GM18909 (cell line): Measurements from ENCODE around the gene MAP3K1.
"Not testable (repeated sequence)": the region's sequence is repeated elsewhere in the genome, so short reads cannot be mapped to it uniquely, and the experiment has no call there.

Experiments used
- ATAC-seq: cut with Tn5 transposase; IDR thresholded peaks from one replicate; pipeline ENCODE4 v1.9.1; 2021; ENCODE audit warnings: mild to moderate bottlenecking; ENCODE audit not compliant: unreplicated experiment, poor library complexity

MAP3K1 gene

GRCh38 chr5:56814963-56815657, at the start of gene MAP3K1:
TSS of gene MAP3K1 (plus strand) at chr5:56815549. CDS start at chr5:56815574, 25 bp downstream.
- peak; percentile 55 for ATAC-seq

- ATAC-seq, result no peak
Measured at GRCh38 chr5:56766926-56767325, 48.4 kb upstream of the MAP3K1 start.

DNA sequence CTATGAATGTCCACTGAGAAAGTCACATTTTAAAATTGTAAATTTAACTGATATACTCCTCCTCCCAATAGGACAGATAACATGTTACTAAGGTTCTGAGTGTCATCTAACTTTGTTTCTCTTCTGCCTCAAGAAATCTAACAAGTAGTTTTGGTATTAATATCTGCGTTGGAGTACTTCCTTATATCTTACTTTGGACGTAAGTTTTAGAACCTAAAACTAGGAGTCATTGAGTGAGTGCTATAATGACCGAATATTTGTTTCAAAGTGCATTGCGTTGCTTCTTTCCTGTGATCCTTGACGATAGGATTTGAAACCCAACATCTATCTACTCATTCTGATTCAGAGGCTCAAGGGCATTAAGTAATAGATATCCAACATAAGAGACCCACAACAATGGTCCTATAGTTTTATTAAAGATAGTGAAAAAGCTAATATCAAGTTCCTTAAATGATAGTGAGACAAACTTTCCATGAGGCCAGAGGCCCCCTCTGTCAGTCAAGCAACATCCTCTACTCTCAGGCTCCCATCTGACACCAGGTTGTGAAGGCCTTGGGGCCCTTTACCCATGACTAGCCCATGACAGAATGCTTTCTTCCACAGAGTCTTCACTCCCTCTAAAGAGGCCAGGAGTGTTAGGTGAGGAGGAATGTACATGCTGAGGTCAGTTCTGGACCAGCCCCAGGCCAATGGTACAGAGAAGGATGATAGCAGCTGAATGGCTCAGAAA, 45.3 kb upstream of the MAP3K1 start:
- no peak for ATAC-seq

- ATAC-seq, result no peak
Measured at GRCh38 chr5:56772767-56773166, 42.6 kb upstream of the MAP3K1 start.

- no peak for ATAC-seq
Measured at GRCh38 chr5:56774957-56775356, 40.4 kb upstream of the MAP3K1 start.

GRCh38 chr5:56776212-56776846, 39.0 kb upstream of the MAP3K1 start:
- ATAC-seq, result not testable (repeated sequence)

DNA sequence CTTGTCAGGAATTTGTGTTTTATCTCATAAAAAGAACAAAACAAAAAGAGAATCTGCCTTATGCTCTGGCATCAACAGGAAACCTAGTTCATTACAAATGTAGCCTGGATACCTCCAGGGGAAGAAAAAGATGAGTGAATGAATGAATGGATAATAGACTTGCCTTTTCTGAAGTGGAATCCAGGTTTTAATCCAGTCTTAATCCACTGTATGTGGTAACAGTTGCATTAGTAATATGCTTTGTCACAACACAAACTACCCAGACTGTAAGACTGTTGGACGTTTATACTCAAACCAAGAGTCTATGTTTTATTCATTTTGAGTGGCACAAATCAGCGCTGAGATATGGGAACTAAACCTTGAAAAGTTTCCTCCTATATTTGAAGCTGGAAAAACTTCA, 32.1 kb upstream of the MAP3K1 start:
- no peak for ATAC-seq

- ATAC-seq, result no peak
Measured at GRCh38 chr5:56786346-56786745, 29.0 kb upstream of the MAP3K1 start.

DNA sequence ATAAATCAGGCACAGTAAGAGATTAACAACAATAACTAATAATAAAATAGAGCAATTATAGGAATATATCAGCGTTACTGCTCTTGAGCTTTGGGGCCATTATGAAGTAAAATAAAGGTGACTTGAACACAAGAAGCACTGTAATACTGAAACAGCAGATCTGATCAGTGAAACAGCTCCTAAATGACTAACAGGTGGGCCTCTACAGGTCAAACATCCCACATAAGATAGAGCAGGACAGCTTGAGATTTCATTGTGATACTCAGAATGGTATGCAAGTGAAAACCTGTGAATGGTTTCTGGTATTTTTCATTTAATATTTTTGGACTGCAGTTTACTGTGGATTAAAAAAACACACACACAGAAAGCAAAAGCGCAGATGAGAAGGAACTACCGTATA, 24.0 kb upstream of the MAP3K1 start:
- ATAC-seq, result no peak

DNA sequence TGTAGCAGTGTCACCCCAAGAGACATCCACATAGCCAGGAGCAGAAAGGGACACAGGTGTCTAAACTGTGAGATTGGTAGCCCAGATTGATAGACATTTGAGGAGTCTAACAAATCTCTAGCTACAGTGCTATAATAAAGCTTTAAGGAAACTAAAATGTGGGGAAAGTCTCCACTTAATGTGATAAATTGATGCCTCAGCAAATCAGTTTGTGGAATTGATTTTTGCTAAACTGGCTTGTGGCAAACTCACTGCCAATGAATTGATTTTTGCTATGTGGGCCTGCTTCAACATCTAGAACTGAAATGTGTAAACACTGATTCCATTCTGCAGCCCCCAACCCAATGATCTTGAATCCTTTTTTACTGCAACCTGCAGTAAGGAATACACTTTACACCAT, 16.8 kb upstream of the MAP3K1 start:
- ATAC-seq, result no peak

GRCh38 chr5:56800186-56800585, 15.2 kb upstream of the MAP3K1 start:
- ATAC-seq, result no peak

GRCh38 chr5:56801256-56801655, 14.1 kb upstream of the MAP3K1 start:
- no peak for ATAC-seq

DNA sequence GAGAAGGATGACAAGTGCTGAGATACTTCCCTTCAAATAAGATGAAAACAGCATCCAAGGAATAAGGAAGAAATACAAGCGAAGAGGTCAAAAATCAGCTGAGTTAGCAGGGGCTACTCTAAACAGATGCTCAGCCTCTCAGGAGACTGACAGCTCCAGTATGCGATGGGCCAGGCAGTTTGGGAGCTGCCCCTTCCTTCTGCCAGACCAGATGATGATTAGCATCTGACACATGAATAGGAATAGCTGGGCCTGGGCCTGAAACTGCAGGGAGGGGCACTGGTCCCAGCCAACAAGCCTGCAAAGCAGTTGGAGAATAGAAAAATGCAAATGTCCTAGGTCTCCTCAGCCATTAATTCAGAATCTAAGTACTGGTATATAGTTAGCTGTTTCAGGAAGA, 13.1 kb upstream of the MAP3K1 start:
- no peak for ATAC-seq

DNA sequence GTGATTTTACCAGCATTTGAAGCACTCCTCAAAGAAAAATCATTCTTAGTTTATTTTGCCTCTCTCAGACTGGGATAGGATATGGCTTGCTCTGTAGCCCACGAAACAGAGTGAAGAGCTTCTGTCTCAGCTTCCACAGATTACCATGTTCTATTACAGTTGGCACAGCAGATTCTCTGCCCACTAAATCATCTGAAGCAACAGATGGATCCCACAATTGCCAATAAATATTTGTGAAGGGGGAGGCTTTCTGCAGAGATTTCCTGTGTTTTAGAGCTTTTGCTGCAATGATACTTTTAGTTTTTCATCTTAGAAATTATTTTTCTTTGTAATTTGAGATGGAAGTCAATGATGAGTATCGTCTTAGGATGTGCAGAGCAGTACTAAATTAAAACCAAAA, 12.3 kb upstream of the MAP3K1 start:
- no peak for ATAC-seq

DNA sequence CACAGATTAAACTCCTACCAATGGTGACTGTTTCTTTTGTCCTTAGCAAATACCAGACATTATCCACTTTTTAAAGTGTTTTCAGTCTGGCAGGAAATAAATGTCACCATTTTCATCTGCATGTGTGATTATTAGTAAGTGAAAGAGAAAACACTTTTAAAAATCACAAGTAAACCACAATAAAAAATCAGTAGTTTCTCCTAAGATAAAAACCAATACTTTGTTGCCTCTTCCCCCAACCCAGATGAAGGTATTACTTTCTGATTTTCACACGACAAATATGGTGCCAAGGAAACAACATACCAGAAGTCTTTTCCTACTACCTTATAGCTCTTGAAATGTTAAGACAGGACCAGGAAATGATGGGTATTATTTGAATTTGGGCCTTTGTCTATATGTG, 11.5 kb upstream of the MAP3K1 start:
- no peak for ATAC-seq

GRCh38 chr5:56807679-56808078, 7.7 kb upstream of the MAP3K1 start:
- no peak for ATAC-seq

DNA sequence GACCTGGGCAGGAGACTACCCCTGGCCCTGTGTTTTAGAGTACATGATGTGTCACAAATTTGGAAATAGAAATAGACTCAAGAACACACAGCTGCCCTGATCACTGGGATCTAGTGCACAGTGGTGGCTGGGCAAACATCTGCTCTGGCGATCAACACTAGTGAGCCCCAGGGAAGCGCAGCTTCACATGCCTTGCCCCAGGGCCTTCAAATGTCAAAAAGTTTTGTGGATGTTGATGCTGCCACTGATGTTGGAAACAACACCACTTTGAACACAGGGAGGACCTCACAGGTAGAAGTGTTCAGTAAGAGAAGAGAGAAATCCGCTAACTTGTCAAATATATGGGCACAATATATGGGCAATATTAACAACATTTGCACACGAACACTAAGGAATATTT, 7.1 kb upstream of the MAP3K1 start:
- ATAC-seq, result no peak

GRCh38 chr5:56810826-56811225, 4.5 kb upstream of the MAP3K1 start:
- no peak for ATAC-seq

DNA sequence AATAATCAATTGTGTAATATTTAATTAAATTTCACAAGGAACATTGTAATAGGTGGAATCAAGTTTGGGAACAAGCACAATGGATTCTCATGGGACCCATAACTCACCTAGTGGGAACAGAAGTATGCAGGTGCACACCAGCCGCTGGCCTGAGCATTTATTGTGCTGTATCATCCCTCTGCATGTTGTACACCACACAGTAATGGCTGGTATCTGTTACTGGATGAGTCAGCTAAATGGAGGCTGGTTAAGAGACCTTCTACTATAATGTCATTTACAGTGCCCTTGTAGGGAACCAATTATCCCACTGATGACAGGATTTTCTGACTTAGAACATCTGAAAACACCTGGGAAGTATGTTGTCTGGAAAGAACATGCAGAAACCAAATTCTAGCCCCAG, 3.2 kb upstream of the MAP3K1 start:
- ATAC-seq, result no peak

- ATAC-seq, result no peak
Measured at GRCh38 chr5:56813302-56813701, 2.0 kb upstream of the MAP3K1 start.

DNA sequence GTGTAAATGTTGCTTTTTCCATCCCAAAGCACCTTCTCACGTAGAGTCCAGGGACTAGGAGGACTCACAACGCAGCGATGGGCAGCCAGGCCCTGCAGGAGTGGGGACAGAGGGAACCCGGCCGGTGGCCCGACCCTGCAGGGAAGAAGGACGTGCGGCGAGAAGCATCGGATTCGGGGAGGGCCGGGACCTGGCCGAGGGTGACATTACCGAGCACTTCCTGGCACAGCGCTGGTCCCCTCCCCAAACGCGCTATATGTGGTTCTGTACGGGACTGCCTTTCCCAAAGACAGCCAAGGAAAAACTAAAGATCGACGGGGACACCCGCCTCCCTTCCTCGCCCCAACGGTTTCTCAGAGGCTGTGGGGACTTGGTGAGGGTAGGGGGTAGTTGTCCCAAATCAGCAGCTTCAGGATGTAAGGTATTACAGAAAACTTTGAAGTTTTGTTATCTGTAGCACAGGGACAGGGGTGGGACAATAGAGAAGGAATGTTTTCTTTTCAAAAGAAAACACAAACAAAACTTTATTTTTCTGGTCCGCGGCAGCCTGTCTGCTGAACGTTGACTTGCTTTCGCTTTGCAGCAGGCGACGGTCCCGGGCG, 887 bp upstream of the MAP3K1 start:
- ATAC-seq, result no peak
